Peyer's patch (tissue), 4 donors: ENCODE data around the gene ZGPAT.

Source experiments
- CTCF ChIP-seq, 6 experiments: fragments of 450-650 bp in 4 of 6; fragments of 200-600 bp in 2 of 6; sonication (generic) in 1 of 6; IDR thresholded peaks; one replicate each; pipeline ENCODE4 v1.5.1; 2017 to 2019; ENCODE audit warnings: antibody characterized with exemption in 6 of 6, mild to moderate bottlenecking in 3 of 6, moderate library complexity in 1 of 6
- POLR2A ChIP-seq, 2 donors: fragments of 450-650 bp; IDR thresholded peaks; one replicate each; pipeline ENCODE4 v1.5.1; 2017; ENCODE audit warnings: antibody characterized with exemption in 2 of 2, mild to moderate bottlenecking in 2 of 2, moderate library complexity in 2 of 2

- TF ChIP-seq CTCF (IDR thresholded peaks at IDR 0.05) (no peak), POLR2A (IDR thresholded peaks at IDR 0.05) (no peak)
Observed at GRCh38 chr20:63697868-63698545, 9.8 kb upstream of the ZGPAT start.
